Stimulated activated CD8-positive, alpha-beta memory T cell treated with anti-CD3 and anti-CD28 coated beads, Interleukin-12 subunit alpha, Interleukin-12 subunit beta, amount 100 ng/mL, for 1 hour (primary cell): ENCODE results near the gene LYL1.

ENCODE experiments used
- DNase-seq: peaks from one replicate; pipeline ENCODE4 v3.0.0-alpha.2; 2020; ENCODE audit warnings: low read depth

Gene LYL1

GRCh38 chr19:13073263-13073662 is 29.4 kb downstream of the LYL1 start:
- DNase-seq: no peak

- no peak for DNase-seq
Measured at GRCh38 chr19:13072188-13072908, 30.3 kb downstream of the LYL1 start.

- DNase-seq: no peak
Measured at GRCh38 chr19:13071444-13072187, 31.0 kb downstream of the LYL1 start.

GRCh38 chr19:13070425-13071140 is 32.1 kb downstream of the LYL1 start:
- DNase-seq: no peak

GRCh38 chr19:13069415-13070359 is 33.0 kb downstream of the LYL1 start:
- DNase-seq: no peak

GRCh38 chr19:13068085-13068846 is 34.4 kb downstream of the LYL1 start:
- DNase-seq: no peak

GRCh38 chr19:13066933-13067807 is 35.5 kb downstream of the LYL1 start:
- no peak for DNase-seq

GRCh38 chr19:13066226-13066625 is 36.4 kb downstream of the LYL1 start:
- no peak for DNase-seq

- DNase-seq: no peak
Measured at GRCh38 chr19:13064092-13064489, 38.6 kb downstream of the LYL1 start.

- DNase-seq: no peak
Measured at GRCh38 chr19:13063461-13064091, 39.1 kb downstream of the LYL1 start.

- DNase-seq: no peak
Measured at GRCh38 chr19:13062317-13062716, 40.3 kb downstream of the LYL1 start.

- peak; percentile 63 for DNase-seq
Measured at GRCh38 chr19:13060964-13061927, 41.4 kb downstream of the LYL1 start.

GRCh38 chr19:13060233-13060963 is 42.3 kb downstream of the LYL1 start:
- DNase-seq: no peak

- no peak for DNase-seq
Measured at GRCh38 chr19:13058951-13059660, 43.6 kb downstream of the LYL1 start.

GRCh38 chr19:13057744-13058143 is 44.9 kb downstream of the LYL1 start:
- no peak for DNase-seq

- DNase-seq: no peak
Measured at GRCh38 chr19:13057147-13057572, 45.5 kb downstream of the LYL1 start.
